Heart left ventricle (tissue), 16 donors: Measurements from ENCODE around the gene LCLAT1. TPM values are rescaled to one million over a fixed set of nuclear protein-coding genes. Genes with fewer than 3 reads are reported as not detected.

Source experiments
- ATAC-seq, 4 donors: fragments of 200-7000 bp; cut with Tn5 transposase; one replicate each; pipeline ENCODE4 v1.9.1; 2020 to 2022; ENCODE audit warnings: moderate library complexity in 4 of 4, mild to moderate bottlenecking in 3 of 4, moderate number of reproducible peaks in 1 of 4
- DNase-seq, 5 donors: peaks; one replicate each; pipeline ENCODE4 v3.0.0-alpha.2; 2020
- H3K27ac ChIP-seq, 12 donors: fragments of 200-600 bp; sonication (generic) in 4 of 12; one replicate each; pipeline versions ENCODE4 v1.5.0 to v1.8.0; 2016 to 2022; ENCODE audit warnings: mild to moderate bottlenecking in 2 of 12
- H3K27me3 ChIP-seq, 9 donors: fragments of 200-600 bp; sonication (generic) in 2 of 9; one replicate each; pipeline versions ENCODE4 v1.5.1 to v1.8.0; 2016 to 2022; ENCODE audit warnings: mild to moderate bottlenecking in 3 of 9
- H3K36me3 ChIP-seq, 9 donors: fragments of 200-600 bp; sonication (generic) in 2 of 9; one replicate each; pipeline versions ENCODE4 v1.5.0 to v1.8.0; 2018 to 2022; ENCODE audit warnings: mild to moderate bottlenecking in 2 of 9
- H3K4me1 ChIP-seq, 12 donors: fragments of 200-600 bp; sonication (generic) in 4 of 12; one replicate each; pipeline versions ENCODE4 v1.5.0 to v1.8.0; 2016 to 2022; ENCODE audit warnings: mild to moderate bottlenecking in 3 of 12
- H3K4me3 ChIP-seq, 12 donors: fragments of 200-600 bp; sonication (generic) in 4 of 12; one replicate each; pipeline versions ENCODE4 v1.5.0 to v1.8.0; 2017 to 2022; ENCODE audit warnings: mild to moderate bottlenecking in 9 of 12, moderate library complexity in 4 of 12
- H3K9me3 ChIP-seq, 12 donors: fragments of 200-600 bp; sonication (generic) in 4 of 12; one replicate each; pipeline versions ENCODE4 v1.5.0 to v1.8.0; 2016 to 2022; ENCODE audit warnings: mild to moderate bottlenecking in 1 of 12
- POLR2A ChIP-seq, 2 donors: fragments of 450-650 bp; IDR thresholded peaks; one replicate each; pipeline ENCODE4 v1.6.1; 2017; ENCODE audit warnings: antibody characterized with exemption in 2 of 2, mild to moderate bottlenecking in 2 of 2, moderate library complexity in 2 of 2
- WGBS, 4 donors: extraction: QIAGEN DNeasy Blood & Tissue Kit in 2 of 4; methylation state at CpG; one replicate each; pipeline versions ENCODE4 v1.1.5 to v1.1.7; 2013 to 2018; 5-methylcytosine and 5-hydroxymethylcytosine counted together
- intact Hi-C, 10 donors: fragments of 100-400 bp; cut with DNase I; formaldehyde crosslinking; loops; one replicate each; pipeline versions ENCODE4 v1.11.1 to v1.14.2; 2022
- polyA plus RNA-seq, 2 donors: library from polyadenylated mRNA; stranded (reverse); fragments of 200-250 nt; gene quantifications; one replicate each; pipeline ENCODE4 v1.2.3, GENCODE V29; 2013
- total RNA-seq, 9 donors: library from RNA; depleted of rRNA in 2 of 9; stranded (reverse); fragments of >200 nt in 2 of 9; fragmentation: NEBNext Ultra II Directional in 3 of 9; extraction: Animal tissue kit (Norgen Biotek cat#: 25700) in 3 of 9; gene quantifications; one replicate each; pipeline versions ENCODE4 v1.1.0 to v1.2.4, GENCODE V29; 2016 to 2023
- TF ChIP-seq, protein P1 (sequence below), 12 donors: fragments of 200-600 bp; sonication (generic) in 4 of 12; IDR thresholded peaks; one replicate each; pipeline versions ENCODE4 v1.5.0 to v1.8.0; 2018 to 2022; ENCODE audit warnings: antibody characterized with exemption in 12 of 12, mild to moderate bottlenecking in 5 of 12
- donor health status: ischemic (EF 13 %, LVEDD 7.1; RV severe dilation, severe dysfunction).
- donor health status: healthy with polysubstance abuse.
- donor health status: DM: no; HTN: yes; CAD: no.
- donor health status: DM: no; HTN: no; CAD: no.
- donor health status: ischemic (EF 25% LVEDD 6.9; RV normal size, moderate dysfunction).
- donor health status: ischemic (EF 25% LVEDD 5.7; RV mildly dilated, moderate dysfunction).
- donor health status: healthy.
- donor health status: DM: yes; HTN: yes; CAD: no.
- donor health status: ischemic (EF 35%, LVEDD 5.7; RV mildly dilated, moderate dysfunction).
- donor health status: nonischemic (EF 11% LVEDD 7.7; RV severe dilation, severe dysfunction).
- donor health status: DM: yes; HTN: yes; CAD: no.
- donor health status: PGD.
- donor health status: ischemic (EF 29% LVEDD 5.4; RV normal size, mild dysfunction).
- donor health status: nonischemic (EF 23%, LVEDD 6.1; RV moderate dilation, normal function).

The LCLAT1 gene
- total and polyA plus RNA-seq, 11 donors, result 9.8 to 70.2 (median 43.8) TPM

- H3K9me3 ChIP-seq, result no peaks in the 10 kb centered on the region
- intact Hi-C loops, result loop anchor here in 7 of 10 donors (10.0 kb wide), 4 partner anchors 86 to 264 kb away; partner anchors contain the start of gene LBH (in 4 of the 7)
These were observed 6.0 kb upstream of the LCLAT1 start for GRCh38 chr2:30441023-30441422.

GRCh38 chr2:30443081-30443480, 4.0 kb upstream of the LCLAT1 start:
- H3K27me3 ChIP-seq, result no peaks in the 10 kb centered on the region
- H3K4me3 ChIP-seq, result no peak overlapping the region
- H3K27ac ChIP-seq, result no peak overlapping the region
- intact Hi-C loops, result loop anchor here in 7 of 10 donors (10.0 kb wide), 4 partner anchors 88 to 262 kb away; partner anchors contain the start of gene LBH (in 4 of the 7)
- ATAC-seq (no peak), DNase-seq (no peak)
- H3K4me1 ChIP-seq, result peaks cover 0 to 21% (median 13%) of the 10 kb centered on the region in 12 donors
- TF ChIP-seq POLR2A (IDR thresholded peaks at IDR 0.05), result no peak
- TF ChIP-seq, protein P1, sequence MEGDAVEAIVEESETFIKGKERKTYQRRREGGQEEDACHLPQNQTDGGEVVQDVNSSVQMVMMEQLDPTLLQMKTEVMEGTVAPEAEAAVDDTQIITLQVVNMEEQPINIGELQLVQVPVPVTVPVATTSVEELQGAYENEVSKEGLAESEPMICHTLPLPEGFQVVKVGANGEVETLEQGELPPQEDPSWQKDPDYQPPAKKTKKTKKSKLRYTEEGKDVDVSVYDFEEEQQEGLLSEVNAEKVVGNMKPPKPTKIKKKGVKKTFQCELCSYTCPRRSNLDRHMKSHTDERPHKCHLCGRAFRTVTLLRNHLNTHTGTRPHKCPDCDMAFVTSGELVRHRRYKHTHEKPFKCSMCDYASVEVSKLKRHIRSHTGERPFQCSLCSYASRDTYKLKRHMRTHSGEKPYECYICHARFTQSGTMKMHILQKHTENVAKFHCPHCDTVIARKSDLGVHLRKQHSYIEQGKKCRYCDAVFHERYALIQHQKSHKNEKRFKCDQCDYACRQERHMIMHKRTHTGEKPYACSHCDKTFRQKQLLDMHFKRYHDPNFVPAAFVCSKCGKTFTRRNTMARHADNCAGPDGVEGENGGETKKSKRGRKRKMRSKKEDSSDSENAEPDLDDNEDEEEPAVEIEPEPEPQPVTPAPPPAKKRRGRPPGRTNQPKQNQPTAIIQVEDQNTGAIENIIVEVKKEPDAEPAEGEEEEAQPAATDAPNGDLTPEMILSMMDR (IDR thresholded peaks at IDR 0.05), result no peak
- H3K9me3 ChIP-seq, result no peaks in the 10 kb centered on the region
- H3K36me3 ChIP-seq, result no peaks in the 10 kb centered on the region

More at GRCh38 chr2:30441023-30441422, 6.0 kb upstream of the LCLAT1 start:
- no peak overlapping the region for H3K4me3 ChIP-seq
- DNase-seq, result no peak
- peaks cover 0 to 28% (median 23%) of the 10 kb centered on the region in 12 donors for H3K4me1 ChIP-seq
- ATAC-seq, result no peak
- no peak for TF ChIP-seq POLR2A (IDR thresholded peaks at IDR 0.05)
- TF ChIP-seq, protein P1 (IDR thresholded peaks at IDR 0.05), result no peak
- WGBS, 4 donors, result 91 to 99% (median 94%) methylated on average over 7 of the region's 7 CpGs
- H3K36me3 ChIP-seq, result no peaks in the 10 kb centered on the region
- H3K27me3 ChIP-seq, result no peaks in the 10 kb centered on the region
- no peak overlapping the region for H3K27ac ChIP-seq

DNA sequence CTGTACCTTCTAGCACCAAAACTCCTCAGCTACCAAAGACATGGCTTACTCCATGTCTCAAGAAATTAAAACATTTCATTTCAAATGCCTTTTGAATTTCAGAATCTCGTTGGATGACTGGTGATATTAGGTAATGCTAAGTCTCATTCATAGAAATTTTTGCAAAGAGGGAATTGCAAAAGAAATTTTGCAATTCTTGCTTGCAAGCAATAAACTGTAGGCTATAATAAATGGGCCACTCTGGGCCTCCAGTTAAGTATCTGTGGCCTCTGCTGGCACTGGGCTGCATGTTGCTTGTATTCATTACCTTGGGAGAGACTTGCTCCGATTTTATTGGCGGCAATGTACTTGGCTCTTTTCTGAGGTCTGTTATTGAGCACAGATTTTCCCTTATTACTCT, 2.8 kb upstream of the LCLAT1 start:
- ATAC-seq, result no peak
- Histone ChIP-seq H3K4me3 (no peak overlapping the region), H3K4me1 (peaks cover 0 to 21% (median 12%) of the 10 kb centered on the region in 12 donors), H3K9me3 (no peaks in the 10 kb centered on the region), H3K36me3 (no peaks in the 10 kb centered on the region), H3K27ac (no peak overlapping the region), H3K27me3 (no peaks in the 10 kb centered on the region)
- DNase-seq, result no peak
- TF ChIP-seq, protein P1 (IDR thresholded peaks at IDR 0.05), result no peak
- no peak for TF ChIP-seq POLR2A (IDR thresholded peaks at IDR 0.05)
- intact Hi-C loops, result loop anchor here in 7 of 10 donors (10.0 kb wide), 4 partner anchors 89 to 261 kb away; partner anchors contain the start of gene LBH (in 4 of the 7)
- 83 to 91% (median 88%) methylated on average over 3 of the region's 3 CpGs for WGBS, 4 donors

DNA sequence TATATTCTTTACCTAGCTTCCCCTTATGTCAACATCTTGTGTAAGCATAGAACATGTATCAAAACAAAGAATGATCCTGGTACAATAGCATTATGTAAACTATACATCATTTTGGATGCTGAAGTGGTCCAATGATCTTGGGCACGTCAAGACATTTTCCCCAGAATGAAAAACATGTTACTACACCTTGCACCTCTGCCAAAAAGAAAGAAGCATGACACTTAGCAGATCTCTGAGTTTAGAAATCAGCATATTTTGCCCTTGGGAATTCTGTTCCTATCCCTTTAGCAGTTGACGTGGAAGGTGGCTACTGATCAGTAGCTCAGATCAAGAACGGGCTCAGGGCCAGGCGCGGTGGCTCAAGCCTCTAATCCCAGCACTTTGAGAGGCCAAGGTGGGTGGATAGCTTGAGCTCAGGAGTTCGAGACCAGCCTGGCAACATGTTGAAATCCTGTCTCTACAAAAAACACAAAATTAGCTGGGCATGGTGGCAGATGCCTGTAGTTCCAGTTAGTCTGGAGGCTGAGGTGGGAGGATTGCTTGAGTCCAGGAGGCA, 1.7 kb upstream of the LCLAT1 start:
- H3K36me3 ChIP-seq, result no peaks in the 10 kb centered on the region
- H3K4me3 ChIP-seq, result no peak overlapping the region
- H3K27me3 ChIP-seq, result no peaks in the 10 kb centered on the region
- intact Hi-C loops, result loop anchor here in 7 of 10 donors (5.0 to 10.0 kb wide), 5 partner anchors 91 to 259 kb away; partner anchors contain the start of gene LBH (in 4 of the 7)
- no peak overlapping the region for H3K27ac ChIP-seq
- no peaks in the 10 kb centered on the region for H3K9me3 ChIP-seq
- DNase-seq (no peak), ATAC-seq (no peak)
- WGBS, 4 donors, result 82 to 94% (median 89%) methylated on average over 6 of the region's 6 CpGs
- H3K4me1 ChIP-seq, result peaks cover 0 to 29% (median 12%) of the 10 kb centered on the region in 12 donors
- no peak for TF ChIP-seq POLR2A (IDR thresholded peaks at IDR 0.05)
- TF ChIP-seq, protein P1 (IDR thresholded peaks at IDR 0.05), result no peak
